HG03469 (cell line): ENCODE results near the gene RIN3.
A peak's percentile ranks its signal among the peaks of the same experiment; 100 is the strongest.
"Not testable (repeated sequence)": the region's sequence is repeated elsewhere in the genome, so short reads cannot be mapped to it uniquely, and the experiment has no call there.

ENCODE experiments used
- ATAC-seq: cut with Tn5 transposase; IDR thresholded peaks from one replicate; pipeline ENCODE4 v1.9.1; 2021; ENCODE audit warnings: mild to moderate bottlenecking, moderate library complexity, moderate number of reproducible peaks; ENCODE audit not compliant: unreplicated experiment

Gene RIN3

GRCh38 chr14:92527721-92528120 lies 14.1 kb downstream of the RIN3 start:
- no peak for ATAC-seq

- no peak for ATAC-seq
Observed at GRCh38 chr14:92528486-92529100, 15.0 kb downstream of the RIN3 start.

- ATAC-seq = no peak
Observed at GRCh38 chr14:92529903-92530302, 16.3 kb downstream of the RIN3 start.

GRCh38 chr14:92531106-92531873 lies 17.7 kb downstream of the RIN3 start:
- no peak for ATAC-seq

- no peak for ATAC-seq
Observed at GRCh38 chr14:92532490-92533163, 19.0 kb downstream of the RIN3 start.

GRCh38 chr14:92534932-92535643 lies 21.5 kb downstream of the RIN3 start:
- no peak for ATAC-seq

GRCh38 chr14:92536231-92536630 lies 22.6 kb downstream of the RIN3 start:
- not testable (repeated sequence) for ATAC-seq

GRCh38 chr14:92538412-92538985 lies 24.9 kb downstream of the RIN3 start:
- ATAC-seq = peak; percentile 64

GRCh38 chr14:92539419-92539818 lies 25.8 kb downstream of the RIN3 start:
- no peak for ATAC-seq

- ATAC-seq = no peak
Observed at GRCh38 chr14:92539875-92540274, 26.3 kb downstream of the RIN3 start.

GRCh38 chr14:92540472-92541048 lies 27.0 kb downstream of the RIN3 start:
- no peak for ATAC-seq

- no peak for ATAC-seq
Observed at GRCh38 chr14:92542766-92543554, 29.4 kb downstream of the RIN3 start.

- no peak for ATAC-seq
Observed at GRCh38 chr14:92544051-92544720, 30.6 kb downstream of the RIN3 start.

- ATAC-seq = no peak
Observed at GRCh38 chr14:92546347-92547053, 32.9 kb downstream of the RIN3 start.

GRCh38 chr14:92549105-92549858 lies 35.7 kb downstream of the RIN3 start:
- no peak for ATAC-seq

- no peak for ATAC-seq
Observed at GRCh38 chr14:92549859-92550230, 36.3 kb downstream of the RIN3 start.

GRCh38 chr14:92551044-92551841 lies 37.7 kb downstream of the RIN3 start:
- peak; percentile 59 for ATAC-seq
